Fibroblast of lung (primary cell): Measurements from ENCODE around the gene EPHB2.

Experiments used
- CTCF ChIP-seq, 2 donors: IDR thresholded peaks in 1 of 2; conservative IDR thresholded peaks in 1 of 2; 1 replicate in 1 of 2; 2 replicates in 1 of 2; pipeline ENCODE4 v1.5.1; 2011 to 2012; ENCODE audit warnings: low read length in 2 of 2, control low read depth in 1 of 2, inconsistent platforms in 1 of 2, low read depth in 1 of 2, mild to moderate bottlenecking in 1 of 2
- EZH2 ChIP-seq: IDR thresholded peaks from 2 replicates; pipeline ENCODE4 v1.5.1; 2012; ENCODE audit warnings: low read length, control low read depth, mild to moderate bottlenecking; ENCODE audit errors: missing control alignments

DNA sequence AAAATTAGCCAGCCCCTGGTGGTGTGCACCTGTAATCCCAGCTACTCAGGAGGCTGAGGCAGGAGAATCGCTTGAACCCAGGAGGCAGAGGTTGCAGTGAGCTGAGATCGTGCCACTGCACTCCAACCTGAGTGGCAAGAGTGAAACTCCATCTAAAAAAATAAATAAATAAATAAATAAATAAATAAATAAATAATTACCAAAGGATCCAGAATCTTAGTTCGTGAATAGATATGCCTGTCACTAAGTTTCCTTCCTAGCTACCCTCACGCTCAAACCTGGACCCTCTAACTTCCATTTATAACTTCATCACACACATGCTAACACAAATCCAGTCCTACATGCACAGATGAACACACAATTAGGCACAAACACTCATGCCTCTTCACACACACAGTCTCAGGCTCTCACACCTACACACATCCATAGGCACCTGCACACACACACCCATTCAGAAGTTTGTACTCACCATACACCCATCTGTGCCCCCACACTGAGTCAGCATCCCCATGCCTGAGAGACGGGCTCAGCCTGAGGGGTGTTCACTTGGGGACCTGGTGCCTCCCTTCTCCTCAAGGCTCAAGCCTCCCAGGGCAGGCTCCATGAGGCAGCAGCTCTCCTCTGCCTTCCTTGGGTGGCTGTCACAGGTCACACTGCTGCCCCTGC lies 200.5 kb downstream of the EPHB2 start:
- TF ChIP-seq CTCF (conservative IDR thresholded peaks at IDR 0.05 in 1 of 2, IDR thresholded peaks at IDR 0.05 in 1 of 2; ENCODE audit: low read depth in 1 of 2, low read length in 2 of 2) (no peak), EZH2 (no peak)
